KG1 (cell line): ENCODE data around the gene ALDH1L1.

ENCODE experiments used
- DNase-seq: peaks from one replicate; lab custom pipeline; 2025; lab: John Stamatoyannopoulos, UW

Gene ALDH1L1

DNA sequence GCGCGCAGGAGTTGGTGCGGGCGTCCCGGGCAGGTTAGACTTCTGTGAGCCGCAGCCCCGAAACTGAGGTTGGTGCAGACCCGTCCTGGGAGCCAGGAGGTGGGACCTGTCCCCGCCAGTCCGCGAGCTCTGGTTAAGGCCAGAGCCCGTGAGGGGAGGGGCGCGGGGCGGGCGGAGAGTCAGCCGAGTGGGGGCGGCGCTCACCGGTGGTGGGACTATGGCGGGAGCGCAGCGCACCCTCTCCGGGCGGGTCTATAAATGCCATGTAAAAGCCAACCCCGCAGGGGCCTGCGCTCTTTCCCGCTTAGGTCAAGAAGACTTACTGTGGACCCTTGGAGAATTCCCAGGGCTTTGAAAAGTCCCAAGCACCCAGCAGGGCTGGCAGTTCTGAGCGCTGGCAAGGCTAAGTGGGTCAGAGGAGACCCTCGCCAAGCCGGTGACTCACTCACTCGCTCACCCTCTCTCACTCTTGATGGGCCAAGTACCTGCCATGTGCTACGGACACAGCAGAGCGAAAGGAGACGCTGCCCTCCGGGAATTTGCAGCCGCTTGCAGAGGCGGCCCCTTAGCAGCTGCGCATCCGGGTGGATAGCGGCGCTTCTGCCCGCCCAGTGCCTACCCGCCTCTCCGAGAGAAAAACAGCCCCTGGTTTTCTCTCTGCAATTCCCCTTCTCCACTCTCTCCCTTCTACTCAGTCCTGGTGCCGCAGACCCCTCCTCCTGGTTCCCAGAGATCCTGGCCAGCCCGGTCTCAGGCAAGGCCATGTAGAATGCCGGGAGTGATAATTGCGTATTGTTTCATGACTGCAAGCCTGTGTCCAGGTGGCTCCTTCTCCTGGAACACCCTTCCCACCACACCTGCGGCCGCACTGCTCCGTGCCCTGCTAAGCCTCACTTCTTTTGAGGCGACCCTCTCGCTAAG, at the start of gene ALDH1L1:
Gene ALDH1L1 (minus strand): TSS at position 110 of the 921 bp plus-strand sequence. CDS start 19,607 bp downstream, outside the sequence.
- DNase-seq: no peak

DNA sequence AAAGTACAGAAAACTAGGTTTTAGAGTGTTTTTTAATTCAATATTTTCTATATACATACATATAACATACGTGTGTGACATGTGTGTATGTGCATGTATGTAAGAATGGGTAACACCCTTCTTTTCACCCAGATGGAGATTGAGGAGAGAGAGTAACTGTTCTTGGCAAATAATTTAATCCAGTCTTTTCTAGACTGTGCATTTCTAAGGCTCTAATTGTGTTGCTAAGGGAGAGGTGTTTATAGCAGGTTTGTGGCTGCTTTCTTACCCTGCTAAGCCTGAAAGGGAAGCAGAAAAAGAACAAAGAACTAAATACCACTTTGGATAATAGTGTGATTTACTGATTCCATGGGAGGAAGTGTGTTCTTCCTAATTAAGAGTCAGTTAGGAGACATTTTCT, 46.0 kb upstream of the ALDH1L1 start:
- DNase-seq: no peak

DNA sequence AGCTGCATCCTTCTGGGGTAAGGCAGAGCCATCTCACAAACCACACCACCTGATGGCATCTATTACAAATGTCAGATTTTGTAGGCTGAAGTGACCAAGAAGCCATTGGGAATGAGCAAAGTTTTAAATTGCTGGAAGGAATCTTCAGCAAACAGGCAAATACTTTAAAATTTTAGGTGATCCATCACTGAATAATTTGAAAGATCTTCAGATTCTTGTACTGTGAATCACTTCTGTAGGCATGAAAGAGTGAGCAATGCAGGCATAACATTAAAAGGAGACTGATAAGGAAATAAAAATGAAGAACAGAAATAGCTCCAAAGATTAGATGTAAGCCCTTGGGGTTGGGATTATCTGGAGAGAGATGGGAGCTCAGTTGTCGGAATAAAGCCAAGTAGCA, 36.0 kb upstream of the ALDH1L1 start:
- no peak for DNase-seq

DNA sequence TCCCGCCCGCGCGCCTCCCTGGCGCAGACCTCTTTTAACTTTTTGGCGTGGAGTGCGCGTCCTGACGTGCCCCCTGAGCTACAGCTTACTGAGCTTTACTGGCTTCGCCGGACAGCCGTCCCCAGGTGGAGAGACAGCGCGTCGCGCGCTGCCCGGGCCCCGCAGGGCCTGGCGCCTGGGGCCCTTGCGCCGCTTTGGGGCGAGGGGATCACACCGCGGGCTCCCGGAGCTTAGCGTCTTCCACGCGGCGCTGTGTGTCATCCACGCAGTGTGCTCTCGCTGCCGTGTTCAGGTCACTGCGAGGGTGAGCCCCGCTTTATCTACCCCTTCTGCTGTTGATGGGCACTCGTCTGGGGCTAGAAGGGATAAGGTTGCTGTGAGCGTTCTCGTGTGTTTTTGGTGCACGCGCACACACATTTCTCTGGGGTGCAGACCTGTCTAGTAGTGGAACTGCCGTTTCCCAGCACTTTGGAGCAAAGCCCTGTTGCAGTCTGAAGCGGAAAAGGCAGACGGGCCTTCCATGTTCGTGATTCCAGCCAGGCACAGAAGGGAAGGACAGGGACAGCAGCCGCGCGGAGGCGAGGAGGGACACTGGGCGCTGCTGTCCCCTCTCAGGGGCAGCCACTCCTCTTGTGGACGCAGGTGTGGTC, 33.1 kb upstream of the ALDH1L1 start:
- no peak for DNase-seq

DNA sequence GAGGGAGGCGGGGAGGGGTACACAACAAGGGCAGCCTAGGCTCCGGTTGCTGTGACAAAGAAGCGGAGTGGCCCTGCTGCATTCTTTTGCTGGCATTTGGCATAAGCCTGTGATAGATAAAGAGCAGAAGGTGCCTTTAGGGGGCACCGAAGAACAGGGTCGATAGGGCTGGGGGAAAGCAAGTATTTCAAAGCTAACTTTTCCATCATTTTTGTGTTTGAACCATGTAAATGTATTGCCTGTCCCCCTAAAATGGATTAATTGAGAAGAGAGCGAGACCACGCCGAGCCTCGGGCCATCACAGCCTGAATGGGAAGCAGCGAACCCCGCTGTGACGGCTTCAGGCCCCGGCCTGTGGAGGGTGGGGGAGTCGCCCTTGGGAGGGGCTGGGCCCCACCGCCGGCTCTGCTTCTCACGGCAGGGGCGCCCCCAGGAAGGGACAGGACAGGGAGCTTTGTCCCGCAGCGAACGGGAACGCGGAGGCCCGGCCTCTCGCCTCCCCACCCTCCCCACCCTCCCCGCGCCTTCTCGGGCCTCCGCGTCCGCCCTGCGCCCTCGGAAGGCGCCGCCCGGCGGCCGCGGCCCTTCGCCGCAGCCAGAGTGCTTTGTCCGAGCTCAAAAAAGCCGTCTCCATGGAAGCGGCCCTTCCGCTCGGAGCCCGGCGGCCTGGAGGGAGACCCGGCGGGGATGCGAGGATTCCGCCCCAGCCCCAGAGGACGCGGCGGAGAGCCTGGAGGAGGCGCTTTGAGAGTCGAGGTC, 32.4 kb upstream of the ALDH1L1 start:
- no peak for DNase-seq

DNA sequence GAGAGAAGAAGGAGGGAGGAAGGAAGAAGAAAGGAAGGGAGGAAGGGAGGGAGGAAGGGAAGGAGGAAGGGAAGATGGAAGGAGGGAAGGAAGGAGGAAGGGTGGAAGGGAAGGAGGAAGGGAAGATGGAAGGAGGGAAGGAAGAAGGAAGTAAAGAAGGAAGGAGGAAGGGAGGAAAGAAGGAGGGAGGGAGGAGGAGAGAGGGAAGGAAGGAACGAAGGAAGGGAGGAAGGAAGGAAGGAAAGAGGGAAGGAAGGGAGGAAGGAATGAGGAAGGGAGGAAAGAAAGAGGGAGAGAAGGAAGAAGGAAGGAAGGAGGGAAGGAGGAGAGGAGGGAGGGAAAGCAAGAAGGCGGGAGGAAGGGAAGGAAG, 31.8 kb upstream of the ALDH1L1 start:
- no peak for DNase-seq

DNA sequence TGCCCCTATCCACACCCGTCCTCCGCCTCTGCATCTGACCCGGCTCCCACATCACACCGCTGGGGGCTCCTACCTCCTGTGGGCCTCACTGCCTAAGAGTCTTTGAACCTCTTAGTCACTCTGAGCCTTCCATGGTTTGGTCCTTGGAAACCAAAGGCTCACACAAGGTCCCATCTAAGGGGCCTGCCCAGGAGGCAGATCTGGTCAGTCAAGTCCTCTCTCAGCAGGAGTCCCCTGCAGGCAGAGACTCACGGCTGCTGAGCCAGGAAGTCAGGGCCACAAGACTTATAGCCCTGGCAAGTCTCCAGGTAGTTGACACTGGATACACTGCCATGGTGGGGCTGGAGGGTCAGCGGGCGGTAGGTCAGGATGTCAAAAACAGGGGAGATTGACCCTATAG, 31.2 kb upstream of the ALDH1L1 start:
- DNase-seq: no peak

DNA sequence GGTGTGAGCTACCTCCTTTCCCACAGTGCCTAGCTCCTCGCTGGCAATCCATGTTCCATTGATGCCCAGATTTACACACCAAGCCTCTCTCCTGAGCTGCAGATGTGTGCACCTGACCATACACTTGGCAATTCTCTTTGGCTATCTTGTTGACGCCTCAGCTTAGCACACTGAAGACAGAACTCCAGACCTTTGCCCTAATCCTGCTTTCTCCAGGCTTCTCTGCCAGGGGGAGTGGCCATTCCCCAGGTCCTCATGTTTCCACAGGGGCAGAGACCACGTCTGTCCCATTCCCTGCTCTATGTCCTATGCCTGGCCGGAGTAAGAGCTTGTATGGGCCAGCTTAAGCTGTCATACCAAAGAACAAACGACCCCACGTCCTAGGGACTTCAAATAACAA, 30.2 kb upstream of the ALDH1L1 start:
- DNase-seq: no peak

DNA sequence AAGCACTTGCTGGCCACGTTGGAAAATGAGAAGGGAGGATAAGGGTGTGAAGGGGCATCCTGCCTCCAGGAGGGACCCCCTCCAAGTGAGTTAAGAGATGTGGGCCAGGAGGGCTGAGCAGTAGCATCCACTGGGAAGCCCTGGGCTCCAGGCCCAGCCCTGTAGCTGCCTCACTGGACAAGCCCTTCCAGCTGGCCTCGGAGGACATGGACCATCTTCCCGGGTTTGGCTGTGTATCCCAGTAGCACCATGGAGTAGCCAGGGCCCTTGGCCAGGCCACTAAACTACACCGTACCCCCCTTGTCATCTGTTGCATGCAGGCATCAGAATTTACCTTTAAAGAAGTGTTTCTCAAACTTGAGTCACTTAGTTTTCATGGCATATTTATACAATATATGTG, 29.4 kb upstream of the ALDH1L1 start:
- no peak for DNase-seq

DNA sequence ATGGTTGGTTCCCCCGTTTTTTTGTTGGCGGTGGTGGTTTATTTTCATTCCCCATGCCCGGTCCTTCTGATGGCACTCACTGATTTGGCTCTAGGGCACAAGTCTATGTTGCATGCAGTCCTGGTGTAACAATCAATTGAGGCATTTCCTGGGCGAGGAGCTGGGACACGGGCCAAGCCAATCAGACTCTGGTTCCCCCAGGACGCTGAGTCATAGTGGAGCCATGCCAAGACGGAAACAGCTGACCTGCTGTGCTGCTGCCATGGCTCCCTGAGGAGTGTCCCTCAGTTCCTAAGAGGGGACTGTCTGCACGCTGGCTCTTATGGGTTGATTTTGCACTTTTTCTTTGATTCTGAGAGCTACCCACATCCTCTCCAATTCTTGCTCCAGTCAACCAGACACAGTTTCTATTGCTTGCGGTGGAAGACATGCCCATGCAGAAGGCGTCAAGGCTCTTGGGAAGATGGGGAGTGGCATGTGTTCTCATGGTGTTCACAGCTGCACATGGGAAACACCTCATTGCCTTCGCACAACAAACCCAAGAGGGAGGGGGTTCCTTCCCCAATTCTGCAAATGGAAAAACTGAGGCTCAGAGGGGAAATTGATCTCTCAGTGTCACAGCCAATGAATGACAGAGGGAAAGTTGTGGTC, 28.3 kb upstream of the ALDH1L1 start:
- DNase-seq: no peak

DNA sequence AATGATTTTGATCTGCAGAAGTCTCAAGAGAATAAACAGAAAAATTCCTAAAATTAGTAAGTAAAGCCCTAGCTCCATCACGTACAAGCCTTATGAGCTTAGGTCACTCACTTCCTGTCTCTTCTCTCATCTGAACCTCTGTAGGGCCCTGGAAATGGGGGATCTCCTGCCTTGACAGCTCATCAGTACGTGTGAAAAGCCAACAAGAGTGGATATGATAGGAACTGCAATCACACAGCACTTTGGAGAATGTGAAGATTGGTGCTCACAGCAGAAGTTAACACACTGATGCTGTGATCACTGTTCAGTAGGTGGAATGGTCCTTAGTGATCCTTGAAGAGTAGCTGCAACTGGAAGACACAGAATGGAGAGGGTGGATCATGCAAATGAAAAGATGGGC, 27.8 kb upstream of the ALDH1L1 start:
- no peak for DNase-seq

DNA sequence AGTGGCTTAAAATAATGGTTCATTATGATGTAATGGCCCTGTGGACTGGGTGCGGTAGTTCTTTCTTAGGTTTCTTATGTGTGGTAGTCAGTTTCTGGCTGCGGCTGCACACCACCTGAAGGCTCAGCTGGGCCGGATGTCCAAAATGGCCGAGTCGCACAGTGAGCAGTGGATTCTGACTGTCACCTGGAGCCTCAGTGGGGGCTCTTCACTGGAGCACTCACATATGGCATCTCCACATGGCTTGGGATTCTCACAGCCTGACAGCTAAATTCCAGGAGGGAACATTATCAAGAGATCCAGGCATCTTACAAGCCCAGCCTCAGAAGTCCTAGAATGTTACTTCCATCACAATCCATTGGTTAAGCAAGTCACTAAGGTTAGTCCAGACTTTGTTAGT, 26.8 kb upstream of the ALDH1L1 start:
- no peak for DNase-seq

DNA sequence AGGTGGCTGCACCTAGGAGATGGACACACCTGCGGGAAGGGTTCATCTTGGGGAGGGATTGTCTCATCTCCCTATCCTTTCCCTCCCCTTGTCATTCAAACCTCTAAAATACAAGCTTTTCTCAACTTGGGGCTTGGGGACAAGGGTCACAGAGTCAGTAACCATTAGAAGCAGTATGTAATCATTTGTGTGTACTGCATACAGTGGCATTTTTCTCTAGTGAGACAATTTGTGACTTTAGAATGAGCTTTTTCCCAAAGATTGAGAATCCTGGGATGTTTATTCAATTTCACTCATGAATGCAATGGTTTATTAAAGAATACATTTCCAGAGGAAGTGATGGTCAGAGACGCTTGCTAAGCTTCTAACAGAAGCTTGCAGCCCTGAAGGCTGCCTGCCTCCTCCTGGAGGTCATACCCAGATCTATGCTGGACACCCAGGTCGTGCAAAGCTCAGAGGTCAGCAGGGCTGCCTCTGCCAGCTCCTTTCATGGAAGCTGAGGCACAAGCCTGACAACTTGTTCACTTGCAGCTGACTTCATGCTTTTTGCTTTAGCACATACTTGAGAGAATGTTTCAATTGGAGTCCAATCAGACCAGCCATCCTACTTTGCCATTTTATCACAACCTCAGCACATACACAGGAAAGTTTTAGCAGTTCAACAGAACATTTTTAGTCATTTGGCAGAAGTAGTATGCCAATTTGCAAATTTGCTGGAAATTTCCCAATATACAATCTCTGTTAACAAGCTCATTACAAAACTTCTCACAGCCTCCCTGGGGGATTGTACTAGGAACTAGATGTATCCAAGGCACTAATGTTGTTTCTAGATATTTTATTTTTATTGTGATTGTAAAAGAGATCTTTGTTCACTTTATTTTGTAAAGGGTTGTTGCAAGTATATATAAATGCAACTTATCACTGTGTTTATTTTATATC, 25.6 kb upstream of the ALDH1L1 start:
- DNase-seq: no peak

DNA sequence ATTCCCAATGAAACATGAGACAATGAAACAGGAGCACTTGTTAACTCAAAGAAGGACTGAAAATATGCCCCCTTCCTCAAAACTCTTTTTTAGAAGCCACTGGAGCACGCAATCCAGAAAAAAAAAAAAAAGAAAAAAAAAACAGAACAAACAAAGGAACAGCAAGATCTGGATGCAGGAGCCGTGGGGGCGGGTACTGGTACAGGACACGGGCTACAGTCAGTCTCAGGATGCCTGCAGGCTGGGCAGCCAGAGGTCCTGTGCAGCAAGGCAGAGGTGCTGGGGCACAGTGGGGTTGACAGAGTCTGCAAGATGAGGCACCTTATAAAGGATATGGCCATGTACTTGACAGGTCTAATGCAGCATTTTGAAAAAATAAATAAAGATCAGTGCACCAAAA, 22.3 kb upstream of the ALDH1L1 start:
- no peak for DNase-seq

DNA sequence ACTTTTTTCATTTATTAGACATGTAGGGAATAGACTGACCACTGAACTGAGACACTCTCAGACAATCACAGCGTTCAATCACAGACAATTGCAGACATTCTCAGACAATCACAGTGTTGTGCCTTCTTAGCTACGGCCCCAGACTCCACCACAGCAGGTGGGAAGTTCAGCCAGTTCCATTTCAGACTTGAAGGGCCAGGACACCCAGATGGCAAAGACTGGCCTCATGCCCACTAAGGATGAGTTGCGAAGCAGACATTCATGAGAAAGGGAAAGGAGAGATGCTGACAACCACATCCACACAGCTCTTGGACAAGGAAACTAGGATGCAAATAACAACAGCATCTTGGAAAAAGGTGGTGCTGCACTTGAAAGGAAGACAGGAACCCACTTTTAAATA, 21.9 kb upstream of the ALDH1L1 start:
- DNase-seq: no peak

DNA sequence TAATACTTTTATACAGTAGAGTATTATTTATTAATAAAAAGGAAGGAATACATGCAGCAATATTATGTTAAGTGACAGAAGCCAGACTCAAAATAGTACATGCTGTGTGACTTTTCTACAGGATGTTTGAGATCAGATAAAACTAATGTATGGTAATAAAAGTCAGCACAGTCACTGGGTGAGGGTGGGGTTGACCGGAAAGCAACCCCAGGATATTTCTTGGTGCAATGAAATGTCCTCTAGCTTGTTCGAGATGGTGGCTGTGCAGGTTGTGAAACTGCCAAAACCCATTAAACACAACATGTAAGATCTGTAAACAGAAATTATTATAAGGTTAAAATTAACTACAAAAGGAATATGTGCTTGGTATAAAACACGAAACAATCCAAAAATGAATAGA, 20.8 kb upstream of the ALDH1L1 start:
- DNase-seq: no peak

DNA sequence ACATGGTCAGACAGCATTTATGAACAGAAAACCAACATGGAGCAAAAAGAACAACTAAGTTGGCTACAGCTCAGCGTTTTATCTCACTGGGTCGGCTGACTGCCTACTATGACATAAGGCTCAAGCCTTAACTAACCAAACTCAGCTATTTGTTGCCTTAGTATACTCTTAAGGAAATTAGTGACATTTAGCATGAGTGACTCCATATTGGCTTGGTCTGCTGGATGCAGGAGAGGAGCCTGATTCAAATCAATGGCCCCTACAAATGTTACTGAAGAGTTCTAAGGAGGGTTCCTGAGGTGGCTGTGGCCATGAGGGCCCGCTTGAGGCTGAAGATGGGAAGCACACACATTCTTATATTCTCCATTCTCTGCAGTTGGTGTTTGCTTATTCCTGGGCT, 20.1 kb upstream of the ALDH1L1 start:
- DNase-seq: no peak

DNA sequence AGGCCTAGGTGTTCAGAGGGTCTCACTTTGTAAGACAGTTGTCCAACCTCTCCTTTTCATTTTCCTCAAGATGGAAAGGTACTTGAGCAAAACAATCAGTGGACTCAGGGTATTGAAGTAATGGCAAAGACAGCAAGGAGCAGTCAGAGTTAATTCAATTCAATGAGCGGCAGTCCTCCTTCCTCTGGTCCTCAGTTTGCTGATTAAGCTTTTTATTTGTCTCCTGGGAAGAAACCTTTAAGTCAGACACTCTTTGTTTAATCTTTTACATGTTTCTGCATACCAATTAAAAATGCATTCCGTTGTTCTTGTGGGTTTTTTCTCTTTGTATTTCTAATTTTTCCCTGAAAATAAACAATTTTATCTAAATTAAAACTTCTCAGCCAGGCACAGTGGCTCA, 18.9 kb upstream of the ALDH1L1 start:
- DNase-seq: no peak

DNA sequence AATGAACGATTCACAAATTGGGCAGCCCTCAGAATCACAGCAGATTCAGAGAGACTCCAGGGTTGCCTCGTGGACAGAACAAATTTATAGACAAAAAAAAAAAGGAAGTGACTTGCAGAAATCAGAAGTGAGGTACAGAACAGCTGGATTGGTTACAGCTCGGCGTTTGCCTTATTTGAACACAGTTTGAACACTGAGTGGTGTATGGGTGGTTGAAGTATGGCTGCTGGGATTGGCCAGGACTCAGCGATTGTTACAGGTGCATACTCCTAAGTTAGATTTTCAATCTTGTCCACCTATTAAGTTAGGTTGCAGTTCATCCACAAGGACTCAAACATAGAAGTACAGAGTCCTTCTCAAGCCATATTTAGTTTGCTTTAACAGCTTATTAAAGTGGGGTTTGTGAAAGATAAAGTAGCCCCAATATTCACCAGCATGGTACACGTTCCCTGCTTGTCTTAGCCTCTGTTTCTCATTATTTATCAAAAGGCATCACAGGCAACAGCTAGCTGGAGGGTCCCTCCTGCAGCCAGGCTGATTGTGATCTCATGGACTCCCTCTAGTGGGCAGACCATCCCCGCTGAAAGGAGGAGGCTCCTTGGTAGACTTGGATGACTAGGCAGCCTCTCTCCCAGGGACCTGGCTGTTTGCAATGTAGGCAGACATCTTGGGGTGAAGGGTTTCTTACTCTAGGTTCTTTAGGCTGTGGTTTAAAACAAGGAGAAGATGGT, 17.6 kb upstream of the ALDH1L1 start:
- DNase-seq: peak; percentile 23

DNA sequence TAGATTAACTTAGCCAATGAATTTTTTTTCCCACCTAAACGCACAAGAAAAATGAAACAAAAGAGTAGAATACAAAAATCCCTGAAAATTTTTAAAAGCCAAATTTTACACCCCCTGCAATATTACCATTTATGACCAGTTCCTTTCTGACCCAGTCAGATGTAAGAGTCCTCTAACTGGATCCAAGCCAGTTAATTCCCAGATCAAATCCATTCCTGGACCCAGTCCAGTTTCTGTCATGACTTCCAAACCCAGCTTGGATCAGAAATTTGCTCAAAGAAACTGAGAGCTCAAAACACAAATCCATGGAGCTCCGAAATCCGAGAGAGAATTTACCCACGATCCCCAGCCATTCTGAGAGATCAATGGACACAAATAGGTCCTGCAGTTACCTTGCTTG, 17.0 kb upstream of the ALDH1L1 start:
- DNase-seq: no peak
